ENCODE data around the gene DGKK.

DNA sequence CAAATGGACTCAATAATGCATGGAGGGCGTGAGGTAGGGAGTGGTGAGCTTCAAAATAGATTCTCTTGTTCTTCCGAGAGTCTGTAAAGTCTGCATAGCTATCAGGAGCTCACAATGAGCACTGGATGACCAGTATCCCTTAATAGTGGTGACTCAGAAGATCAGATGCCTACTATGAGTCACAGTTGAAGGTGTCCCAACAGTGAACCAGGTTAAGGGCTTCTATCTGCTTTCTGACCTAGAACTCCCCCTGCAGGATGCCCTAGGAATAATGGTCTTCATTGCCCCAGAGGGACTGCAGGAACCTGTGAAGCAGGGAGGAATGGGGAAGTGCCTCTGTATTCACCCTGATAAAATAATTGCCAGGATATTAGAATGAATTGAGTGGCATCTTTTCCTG, 22.1 kb downstream of the DGKK start:
- no peak for TF ChIP-seq CTCF (IDR thresholded peaks at IDR 0.05)
- TF ChIP-seq POLR2A (IDR thresholded peaks at IDR 0.05): no peak

All from prostate gland (tissue), 2 donors.